ENCODE measurements around the gene SART1.
"Not testable (repeated sequence)": the region's sequence is repeated elsewhere in the genome, so short reads cannot be mapped to it uniquely, and the experiment has no call there.

The SART1 gene

DNA sequence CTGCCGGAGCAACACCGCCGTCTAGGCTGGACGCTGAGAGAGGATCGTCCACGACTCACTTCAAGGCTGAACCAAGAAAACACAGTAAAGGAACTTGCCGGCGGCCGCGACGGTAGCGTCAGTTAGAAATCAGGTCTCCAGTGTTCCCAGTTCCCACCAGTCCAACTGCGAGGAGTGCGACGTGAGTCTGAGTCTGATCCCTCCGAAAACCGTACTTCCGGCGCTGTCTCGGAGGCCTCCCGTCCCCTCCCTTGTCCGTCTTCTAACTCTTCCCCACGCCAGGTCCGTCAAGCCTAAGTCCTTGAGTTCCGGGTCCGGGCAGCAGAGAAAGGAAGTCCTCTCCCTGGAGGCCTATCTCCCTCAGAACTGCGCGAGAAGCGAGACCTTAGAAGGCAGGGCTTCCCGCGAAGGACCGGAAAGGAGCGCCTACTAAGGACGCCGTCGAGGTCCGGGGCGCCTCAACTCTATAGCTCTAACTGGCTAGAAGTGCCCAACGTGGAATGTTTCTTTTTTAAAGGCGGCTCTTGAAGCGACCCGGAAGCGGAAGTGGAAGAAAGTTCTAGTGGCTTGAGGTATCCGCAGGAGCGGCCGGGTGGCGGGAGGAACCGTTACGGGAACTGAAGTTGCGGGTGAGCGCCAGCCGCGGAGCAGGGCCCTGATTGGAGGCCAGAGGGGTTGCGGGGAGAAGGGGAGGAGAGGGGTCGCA, 40.6 kb downstream of the SART1 start, which contains the start of the genes BANF1 and EIF1AD:
Gene BANF1 (plus strand): TSS at position 562 of the 706 bp plus-strand sequence. CDS start 748 bp downstream, outside the sequence.
Gene EIF1AD (minus strand): TSS at position 216 of the 706 bp plus-strand sequence. CDS start 1,768 bp downstream, outside the sequence.
- peak; percentile 90 for DNase-seq

DNA sequence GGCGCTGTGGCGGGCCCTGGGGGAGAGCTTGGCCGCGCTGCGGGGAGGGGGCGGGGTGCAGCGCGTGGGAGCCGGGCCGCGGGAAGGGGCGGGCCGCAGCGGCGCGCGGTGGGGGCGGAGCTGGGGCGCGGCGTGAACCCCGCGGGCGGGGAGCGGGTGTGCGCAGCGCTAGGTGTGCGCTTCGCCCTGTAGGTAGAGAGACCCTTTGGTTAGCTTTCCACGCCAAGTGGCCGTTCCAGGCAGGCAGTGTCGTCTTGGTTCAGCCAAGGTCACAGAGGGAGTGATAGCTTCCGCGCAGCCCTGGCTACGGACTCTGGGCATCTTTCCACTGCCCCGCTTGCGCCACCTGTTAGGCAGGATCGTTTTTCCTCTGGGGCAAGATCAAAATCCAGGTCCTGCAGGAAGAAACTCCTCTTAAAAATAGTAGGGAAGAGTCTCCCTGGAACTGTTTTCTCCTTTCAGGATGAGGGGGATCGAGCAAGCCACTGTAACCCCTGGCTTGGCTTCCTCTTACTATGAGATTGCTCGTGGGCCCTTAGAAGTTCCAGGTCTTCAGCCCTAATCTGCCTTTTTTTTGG, 41.2 kb downstream of the SART1 start:
- DNase-seq: peak; percentile 78

GRCh38 chr11:66003291-66003690, 41.8 kb downstream of the SART1 start:
- DNase-seq: no peak

DNA sequence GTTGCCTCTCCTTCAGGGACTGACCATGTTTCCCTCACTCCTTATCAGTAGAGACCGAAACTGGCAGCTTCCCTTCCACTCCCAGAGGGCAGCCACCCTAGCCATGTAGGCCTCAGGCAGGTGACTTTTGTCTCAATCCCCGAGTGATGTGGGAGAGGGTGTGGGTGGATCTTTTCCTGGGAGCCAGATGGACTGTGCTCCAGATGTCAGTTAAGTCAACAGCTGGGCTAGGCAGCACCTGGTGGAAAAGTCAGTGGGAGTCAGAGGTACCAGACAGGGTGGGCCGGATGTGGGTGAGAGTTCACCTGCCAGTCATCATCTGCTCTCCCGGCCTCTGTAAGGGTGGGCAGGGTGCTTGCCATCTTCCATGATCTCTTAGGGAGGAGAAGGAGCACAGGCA, 42.7 kb downstream of the SART1 start:
- no peak for DNase-seq

DNA sequence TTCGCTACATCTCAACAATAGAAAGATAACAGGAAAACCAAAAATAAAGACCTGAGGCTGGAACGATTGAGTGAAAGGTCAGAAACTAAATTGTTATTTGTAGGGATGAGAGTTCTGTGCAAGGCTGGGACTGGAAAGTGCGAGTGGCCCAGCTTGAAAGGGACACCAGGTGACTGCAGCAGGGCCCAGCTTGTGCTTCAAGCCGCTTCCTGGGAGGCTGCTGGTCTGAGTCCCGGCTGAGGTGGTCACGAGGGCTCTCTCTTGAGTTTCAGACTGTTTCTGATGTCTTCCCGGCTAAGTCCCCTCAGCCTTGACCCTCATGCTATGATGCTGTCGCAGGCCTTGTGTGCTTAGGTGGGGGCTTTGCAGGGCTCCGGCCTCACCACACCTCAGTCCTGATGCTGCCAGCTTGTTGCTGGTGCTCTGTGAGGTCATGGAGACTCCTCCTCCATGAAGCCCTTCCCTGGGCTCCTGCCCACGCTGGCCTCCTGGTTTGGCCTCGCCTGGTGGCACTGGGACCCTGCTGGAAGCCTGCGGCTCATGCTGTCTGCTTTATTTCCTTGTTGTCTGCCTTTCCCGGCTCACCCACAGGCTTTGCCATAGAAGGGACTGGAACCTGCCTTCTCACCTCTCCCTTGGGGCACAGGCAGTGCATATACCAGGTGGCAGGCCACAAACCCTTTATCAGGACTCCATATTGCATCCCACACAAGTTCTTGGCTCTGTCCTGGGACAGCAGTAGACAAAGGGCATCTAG, 44.8 kb downstream of the SART1 start:
- no peak for DNase-seq

DNA sequence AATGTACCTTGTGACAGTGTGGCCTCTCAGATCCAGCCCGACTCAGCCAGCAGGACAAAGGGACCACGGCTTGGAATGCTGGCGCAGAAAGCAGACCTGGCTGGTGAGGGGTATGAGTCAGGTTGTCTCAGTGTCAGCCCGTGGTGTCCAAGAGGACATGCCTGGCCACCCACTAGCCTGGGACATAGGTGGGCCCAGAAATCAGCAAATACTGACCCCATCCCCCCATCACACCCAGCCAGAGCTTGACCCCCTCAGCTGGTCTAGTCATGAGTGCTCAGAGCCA, 45.3 kb downstream of the SART1 start:
- DNase-seq: no peak

DNA sequence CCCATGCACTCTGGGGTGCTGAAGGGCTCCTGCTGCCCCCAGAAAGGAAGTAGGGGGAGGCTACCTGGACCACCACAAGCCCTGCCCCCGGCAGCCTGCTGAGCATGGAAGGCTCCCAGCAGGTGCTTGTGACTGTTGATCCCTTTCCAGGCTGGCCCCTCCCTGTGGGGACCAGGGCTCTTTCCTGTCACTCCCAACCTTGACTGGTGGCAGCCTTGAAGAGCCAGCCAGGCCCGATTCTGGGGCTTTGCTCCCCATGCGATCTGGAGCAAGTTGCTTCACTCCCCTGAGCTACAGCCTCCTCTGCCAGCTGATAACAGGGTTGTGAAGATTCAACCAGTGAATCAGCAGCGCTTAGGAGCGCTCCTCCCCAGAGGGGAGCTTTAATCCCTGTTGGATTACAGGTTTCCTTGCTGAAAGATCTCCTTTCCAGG, 45.7 kb downstream of the SART1 start:
- no peak for DNase-seq

DNA sequence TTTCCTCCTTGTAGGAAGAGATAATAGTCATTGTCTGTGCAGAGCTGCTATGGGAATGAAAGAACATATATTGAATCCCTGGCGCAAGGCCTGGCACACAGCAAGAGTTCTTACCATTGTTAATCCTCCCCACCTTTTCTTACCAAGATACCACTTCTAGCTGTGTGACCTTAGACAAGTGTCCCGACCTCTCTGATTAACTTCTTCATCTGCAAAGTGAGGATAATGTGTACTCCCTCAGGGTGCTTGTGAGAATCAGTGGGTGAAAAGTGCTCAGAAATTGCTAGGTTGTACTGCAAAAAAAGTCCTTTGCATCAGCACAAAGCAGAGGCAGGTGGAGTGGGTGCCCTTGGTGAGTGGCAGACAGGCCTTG, 46.5 kb downstream of the SART1 start:
- DNase-seq: no peak

- DNase-seq: no peak
Observed at GRCh38 chr11:66008468-66009101, 47.1 kb downstream of the SART1 start.

DNA sequence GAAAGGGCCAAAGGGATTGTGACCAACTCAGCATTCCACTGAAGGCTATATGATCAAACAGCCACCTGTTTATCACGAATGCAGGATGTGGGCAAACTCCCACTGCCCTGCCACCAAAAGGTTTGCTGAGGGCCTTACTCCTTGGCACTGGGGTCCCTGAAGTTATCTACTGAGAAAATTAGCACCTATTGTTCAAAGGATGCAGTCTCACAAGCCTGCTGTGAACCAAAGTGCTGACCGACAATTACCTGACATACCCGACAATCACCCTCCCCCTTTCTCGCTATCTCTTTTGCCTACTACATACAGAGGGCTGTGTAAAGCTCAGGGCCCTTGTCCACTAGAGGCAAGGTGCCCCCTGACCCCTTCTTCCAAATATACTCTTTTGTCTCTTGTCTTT, 48.5 kb downstream of the SART1 start:
- DNase-seq: not testable (repeated sequence)

GRCh38 chr11:66011239-66011784, 49.8 kb downstream of the SART1 start:
- no peak for DNase-seq

DNA sequence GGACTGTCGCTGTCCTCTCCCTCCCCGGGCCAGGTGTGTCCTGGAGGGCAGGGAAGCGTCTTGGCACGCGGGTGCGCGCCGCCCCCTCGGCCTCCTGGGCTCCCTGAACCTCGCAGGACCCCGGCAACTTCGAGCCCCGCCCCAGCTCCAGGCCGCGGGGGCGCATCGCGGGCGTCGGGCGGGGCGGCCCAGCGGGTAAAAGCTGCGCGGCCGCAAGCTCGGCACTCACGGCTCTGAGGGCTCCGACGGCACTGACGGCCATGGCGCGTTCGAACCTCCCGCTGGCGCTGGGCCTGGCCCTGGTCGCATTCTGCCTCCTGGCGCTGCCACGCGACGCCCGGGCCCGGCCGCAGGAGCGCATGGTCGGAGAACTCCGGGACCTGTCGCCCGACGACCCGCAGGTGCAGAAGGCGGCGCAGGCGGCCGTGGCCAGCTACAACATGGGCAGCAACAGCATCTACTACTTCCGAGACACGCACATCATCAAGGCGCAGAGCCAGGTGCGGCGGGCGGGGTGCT, 50.3 kb downstream of the SART1 start, which contains the start of gene CST6:
Gene CST6 (plus strand): TSS at position 224 of the 519 bp plus-strand sequence. CDS start 37 bp downstream, at position 261.
- DNase-seq: no peak

DNA sequence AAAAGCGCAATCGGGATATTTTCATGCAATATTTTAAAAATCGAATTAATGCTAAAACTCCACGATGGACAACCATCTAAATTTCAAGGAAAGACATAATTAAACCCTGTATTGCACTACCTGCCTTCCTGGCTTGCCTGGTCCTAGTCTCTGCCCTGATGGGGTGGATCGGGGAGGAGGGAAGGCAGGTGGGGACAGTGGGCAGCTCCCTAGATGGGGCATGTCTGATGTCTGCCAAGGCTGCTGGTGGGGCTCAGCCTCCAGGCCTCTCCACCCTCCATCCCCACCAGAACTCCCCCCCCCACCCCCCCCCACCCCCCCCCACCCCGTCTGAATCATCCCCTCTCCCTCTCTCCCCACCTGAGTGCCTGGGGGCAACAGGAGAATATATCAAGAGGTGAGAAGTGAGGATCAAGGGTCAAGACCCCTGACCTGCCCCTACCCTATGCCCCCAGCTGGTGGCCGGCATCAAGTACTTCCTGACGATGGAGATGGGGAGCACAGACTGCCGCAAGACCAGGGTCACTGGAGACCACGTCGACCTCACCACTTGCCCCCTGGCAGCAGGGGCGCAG, 50.9 kb downstream of the SART1 start:
- no peak for DNase-seq

DNA sequence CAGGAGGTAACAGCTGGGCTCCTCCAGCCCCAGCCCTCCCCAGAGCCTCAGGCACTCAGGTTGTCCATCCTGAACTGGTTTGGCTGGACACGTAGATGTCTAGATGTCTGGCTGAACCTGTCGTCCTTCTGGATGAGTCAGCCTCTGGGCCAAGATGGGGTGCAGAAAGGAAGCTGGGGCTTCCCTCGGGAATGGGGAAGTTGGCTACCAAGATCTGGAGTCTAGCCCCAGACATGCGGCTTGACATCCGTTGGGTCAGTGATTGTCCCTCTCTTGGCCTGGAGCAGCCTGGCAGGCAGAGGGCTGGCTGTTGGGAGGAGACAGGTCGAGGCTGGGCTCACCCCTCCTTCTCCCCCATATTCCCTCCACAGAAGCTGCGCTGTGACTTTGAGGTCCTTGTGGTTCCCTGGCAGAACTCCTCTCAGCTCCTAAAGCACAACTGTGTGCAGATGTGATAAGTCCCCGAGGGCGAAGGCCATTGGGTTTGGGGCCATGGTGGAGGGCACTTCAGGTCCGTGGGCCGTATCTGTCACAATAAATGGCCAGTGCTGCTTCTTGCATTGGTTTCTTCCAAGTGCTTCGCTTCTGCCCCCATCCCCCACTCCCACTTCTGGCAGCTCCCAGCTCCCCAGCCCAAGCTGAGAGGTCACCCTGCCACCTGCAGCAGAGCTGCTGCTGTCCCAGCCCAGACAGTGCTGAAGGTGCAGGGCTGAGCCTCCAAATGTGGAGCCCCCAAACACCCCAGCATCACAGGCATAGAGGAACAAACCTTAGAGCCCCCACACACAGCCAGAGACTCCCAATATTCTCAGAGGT, 51.6 kb downstream of the SART1 start:
- no peak for DNase-seq

- DNase-seq: no peak
Observed at GRCh38 chr11:66013762-66014100, 52.2 kb downstream of the SART1 start.

DNA sequence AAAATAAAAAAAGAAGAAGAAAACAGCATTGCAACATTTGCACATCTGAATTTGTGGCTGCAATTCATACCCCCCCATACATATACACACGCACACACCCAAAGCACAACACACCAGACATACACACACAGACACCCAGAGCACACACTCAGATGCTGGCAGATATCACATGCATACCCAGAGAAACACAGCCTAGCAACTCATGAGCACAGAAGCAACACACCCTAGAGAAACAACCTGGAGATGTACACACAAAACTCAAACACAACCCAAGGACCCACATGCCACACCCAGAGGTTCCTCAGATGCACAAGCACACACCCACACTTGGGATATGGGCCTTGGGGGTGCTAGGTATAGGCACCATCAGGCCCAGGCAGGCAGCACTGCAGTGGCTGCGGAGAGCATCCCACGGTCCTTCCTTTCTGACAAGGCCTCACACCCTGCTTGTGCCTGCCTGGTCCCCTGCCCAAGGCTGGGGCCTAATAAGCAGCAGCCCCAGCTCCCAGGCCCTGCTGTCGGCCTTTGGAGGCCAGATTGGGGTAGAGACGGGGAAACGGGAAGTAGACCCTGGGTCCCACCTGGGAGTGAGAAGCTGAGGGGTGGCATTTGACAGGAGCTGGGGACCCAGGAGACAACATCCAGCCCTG, 53.4 kb downstream of the SART1 start:
- no peak for DNase-seq

- DNase-seq: no peak
Observed at GRCh38 chr11:66015454-66015881, 53.9 kb downstream of the SART1 start.

DNA sequence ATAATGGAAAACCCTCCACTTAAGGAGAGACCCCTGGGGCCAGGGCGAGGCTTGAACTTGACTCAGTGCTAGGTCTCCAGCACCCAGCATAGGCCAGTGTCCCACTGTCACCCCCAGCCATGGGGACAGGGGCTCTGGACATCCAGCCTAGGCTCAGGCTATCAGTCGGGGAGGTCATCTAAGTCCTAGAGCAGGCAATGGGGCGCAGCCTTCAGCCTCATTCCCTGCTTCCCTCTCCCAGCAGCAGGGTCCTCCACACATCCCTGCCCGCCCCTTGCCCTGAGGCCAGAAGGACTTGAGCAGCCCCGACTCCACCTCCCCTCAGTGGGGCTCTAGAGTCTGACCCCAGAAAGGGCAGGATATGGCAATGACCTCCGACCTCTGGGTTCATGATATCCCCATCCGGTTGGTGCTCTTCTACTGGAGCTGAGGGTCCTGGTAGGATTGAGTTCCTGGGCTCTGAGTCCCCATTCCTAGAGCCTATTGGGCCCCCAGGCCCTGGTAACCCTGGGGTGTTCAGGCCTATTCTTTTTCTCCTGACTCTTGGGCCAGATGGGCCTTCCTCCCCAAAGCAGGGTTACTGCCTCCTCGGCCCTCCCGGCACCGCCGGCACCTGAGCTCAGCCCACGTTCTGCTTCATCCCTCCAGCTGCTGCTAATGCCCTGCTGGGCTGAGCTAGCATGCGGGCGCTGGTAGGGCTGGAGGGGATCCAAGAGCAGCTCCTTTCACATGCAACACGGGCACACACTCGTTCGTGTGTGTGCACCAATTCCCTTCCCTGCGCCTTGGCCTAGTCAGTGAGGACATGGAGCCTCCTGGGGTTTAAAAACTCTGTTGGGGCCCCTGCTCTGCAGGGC, 54.6 kb downstream of the SART1 start:
- DNase-seq: no peak

GRCh38 chr11:66016793-66017177, 55.3 kb downstream of the SART1 start:
- no peak for DNase-seq

GRCh38 chr11:66017321-66017720, 55.8 kb downstream of the SART1 start:
- DNase-seq: peak; percentile 6
